C4-2B (cell line): ENCODE data around the gene NDUFAF5.

ENCODE experiments used
- H3K27ac ChIP-seq: fragments of 450-650 bp; 2 replicates; pipeline ENCODE4 v1.5.1; 2017
- ZFX ChIP-seq: fragments of 450-650 bp; IDR thresholded peaks from 2 replicates; pipeline ENCODE4 v1.6.1; 2017
- TF ChIP-seq, protein P1 (sequence below): fragments of 450-650 bp; conservative IDR thresholded peaks from 2 replicates; pipeline ENCODE4 v1.5.1; 2017; ENCODE audit warnings: mild to moderate bottlenecking

The NDUFAF5 gene

DNA sequence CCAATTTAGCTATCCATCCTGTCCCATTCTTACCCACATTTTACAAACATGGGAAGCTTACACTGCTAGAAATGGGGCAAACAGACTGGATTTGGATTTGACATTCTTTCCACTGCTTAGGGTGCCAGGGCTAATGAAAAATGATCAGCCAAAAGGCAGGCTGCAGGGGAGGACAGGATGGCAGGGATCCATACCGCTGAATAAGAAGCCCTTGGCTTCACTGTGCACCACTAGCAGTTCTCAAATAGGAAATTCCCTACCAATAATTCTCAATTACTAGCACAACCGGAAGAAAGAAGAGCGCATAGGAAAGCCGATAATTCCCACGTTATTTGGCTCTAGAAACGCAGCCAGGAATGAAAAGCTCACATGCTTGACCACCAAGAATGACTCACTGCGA lies 73.1 kb downstream of the NDUFAF5 start:
- H3K27ac ChIP-seq: no peak overlapping the region
- TF ChIP-seq, protein P1, sequence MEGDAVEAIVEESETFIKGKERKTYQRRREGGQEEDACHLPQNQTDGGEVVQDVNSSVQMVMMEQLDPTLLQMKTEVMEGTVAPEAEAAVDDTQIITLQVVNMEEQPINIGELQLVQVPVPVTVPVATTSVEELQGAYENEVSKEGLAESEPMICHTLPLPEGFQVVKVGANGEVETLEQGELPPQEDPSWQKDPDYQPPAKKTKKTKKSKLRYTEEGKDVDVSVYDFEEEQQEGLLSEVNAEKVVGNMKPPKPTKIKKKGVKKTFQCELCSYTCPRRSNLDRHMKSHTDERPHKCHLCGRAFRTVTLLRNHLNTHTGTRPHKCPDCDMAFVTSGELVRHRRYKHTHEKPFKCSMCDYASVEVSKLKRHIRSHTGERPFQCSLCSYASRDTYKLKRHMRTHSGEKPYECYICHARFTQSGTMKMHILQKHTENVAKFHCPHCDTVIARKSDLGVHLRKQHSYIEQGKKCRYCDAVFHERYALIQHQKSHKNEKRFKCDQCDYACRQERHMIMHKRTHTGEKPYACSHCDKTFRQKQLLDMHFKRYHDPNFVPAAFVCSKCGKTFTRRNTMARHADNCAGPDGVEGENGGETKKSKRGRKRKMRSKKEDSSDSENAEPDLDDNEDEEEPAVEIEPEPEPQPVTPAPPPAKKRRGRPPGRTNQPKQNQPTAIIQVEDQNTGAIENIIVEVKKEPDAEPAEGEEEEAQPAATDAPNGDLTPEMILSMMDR: no peak
- no peak for TF ChIP-seq ZFX

DNA sequence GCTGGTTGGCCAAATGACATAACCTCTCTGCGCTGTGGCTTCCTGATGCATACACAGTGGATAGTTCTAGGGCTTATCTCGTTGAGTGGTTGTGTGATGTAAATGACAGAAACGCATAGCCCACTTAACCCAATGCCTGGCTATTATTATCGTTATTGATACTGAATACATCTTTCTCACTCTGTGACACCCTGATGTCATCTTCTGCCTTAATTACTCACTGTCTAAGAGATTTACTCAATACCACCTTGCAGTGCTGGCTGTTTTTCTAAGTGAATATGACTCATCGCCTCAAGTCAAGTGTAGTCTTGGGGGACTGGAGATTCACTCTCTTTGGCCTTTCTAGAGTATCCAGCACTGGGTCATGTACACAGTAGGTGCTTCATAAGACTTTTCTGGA lies 73.6 kb downstream of the NDUFAF5 start:
- TF ChIP-seq ZFX: no peak
- TF ChIP-seq, protein P1: no peak
- H3K27ac ChIP-seq: no peak overlapping the region

DNA sequence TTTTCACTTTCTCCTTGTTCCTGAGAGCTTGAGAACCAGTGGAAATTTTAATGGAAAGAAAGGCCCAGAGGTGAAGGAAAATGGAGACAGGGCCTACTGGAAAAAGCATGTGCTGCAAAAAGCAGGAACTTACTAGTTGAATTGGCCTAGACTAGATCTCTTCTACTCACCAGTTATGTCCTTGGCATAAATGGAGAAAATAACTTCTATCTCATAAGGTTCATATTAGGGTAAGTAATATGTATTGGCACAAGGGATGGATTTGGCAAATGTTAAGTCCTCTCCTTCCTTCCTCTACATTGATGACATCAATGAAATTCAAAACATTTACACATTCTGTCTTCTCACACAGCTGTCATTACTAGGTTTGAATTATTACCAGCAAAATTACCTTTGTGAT lies 74.0 kb downstream of the NDUFAF5 start:
- TF ChIP-seq, protein P1: no peak
- TF ChIP-seq ZFX: no peak

DNA sequence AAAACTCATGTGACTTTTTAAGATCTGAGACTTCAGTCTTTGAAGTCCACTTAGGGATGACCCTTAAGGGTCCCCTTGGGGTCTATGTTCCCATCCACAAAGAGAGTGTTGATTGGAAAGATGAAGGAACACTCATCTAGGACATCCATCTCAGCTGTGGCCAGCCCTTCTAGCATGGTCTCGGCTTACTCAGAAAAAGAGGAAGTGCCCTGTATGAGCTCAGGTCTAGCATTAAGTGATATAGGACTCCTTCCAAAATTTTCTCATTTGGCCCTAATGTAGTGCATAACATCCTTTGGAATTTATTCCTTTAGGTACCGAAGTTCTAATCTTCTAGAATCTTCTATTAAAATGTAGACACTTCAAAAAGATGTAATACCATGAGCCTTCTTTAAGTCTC lies 77.4 kb downstream of the NDUFAF5 start:
- no peak for TF ChIP-seq ZFX
- TF ChIP-seq, protein P1: no peak
- H3K27ac ChIP-seq: no peak overlapping the region

More for the DNA sequence above, 74.0 kb downstream of the NDUFAF5 start:
- no peak overlapping the region for H3K27ac ChIP-seq

DNA sequence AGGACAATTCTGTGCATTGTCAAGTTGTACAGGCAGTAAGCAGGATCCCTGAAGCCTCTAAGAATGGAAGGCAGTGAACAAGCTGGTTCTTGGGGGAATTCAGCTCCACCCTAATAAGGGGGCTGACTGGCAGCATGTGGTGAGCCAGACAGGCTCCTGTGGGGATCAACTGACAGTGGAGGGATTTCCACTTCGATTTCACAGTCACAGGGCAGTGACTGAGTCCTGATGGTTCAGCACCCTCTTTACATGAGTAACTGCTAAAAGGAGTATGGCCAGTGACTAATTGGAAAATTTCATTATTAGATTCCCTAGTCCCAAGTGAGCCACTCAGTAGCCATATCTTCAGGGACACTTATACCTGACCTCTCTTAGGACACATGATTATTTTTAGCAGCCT lies 78.4 kb downstream of the NDUFAF5 start:
- TF ChIP-seq ZFX: no peak
- TF ChIP-seq, protein P1: no peak
- H3K27ac ChIP-seq: no peak overlapping the region

DNA sequence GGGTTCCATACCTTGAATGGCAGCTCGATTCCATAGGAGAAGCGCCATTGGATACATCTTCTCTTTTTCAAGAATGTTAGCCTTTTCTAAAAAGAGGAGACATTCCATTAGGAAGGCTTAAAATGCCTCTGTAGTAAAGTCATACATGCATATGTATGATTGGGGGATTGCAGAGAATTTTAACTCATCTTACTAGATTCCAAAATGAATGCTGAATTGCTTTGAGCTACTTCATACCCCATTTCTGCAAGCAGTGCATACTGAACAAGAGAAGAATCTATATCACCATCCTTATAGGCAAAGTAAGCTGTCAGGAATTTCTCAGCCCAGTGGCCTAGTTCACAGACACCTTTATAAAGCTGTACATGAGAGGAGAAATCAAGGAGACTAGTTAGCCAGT lies 80.3 kb downstream of the NDUFAF5 start:
- no peak for TF ChIP-seq ZFX
- TF ChIP-seq, protein P1: no peak
- no peak overlapping the region for H3K27ac ChIP-seq

DNA sequence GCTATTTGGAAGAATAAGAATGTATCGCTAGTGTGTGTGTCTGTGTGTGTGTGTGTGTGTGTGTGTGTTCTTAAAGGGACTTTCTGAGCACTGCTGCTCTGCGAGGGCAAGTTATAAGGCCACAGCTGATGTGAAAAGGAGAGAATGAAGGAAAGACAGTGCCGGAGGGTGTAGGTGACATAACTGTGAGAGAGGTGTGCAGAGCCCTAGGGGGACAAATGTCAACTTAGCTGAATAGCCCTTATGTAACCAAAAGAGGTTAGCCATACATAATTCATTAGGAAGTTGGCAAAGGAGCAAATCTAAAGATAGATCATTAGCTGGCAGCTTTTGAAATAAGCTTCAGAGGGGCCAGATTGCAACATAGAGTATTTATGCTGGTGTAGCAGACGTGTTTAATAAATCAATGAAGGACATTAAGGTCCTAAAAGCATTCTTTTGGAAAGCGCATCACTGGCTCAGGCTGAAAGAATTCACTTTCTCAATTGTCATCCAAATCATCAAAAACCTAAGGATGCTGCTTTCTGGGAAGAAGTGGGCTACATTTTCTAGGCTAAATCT lies 81.0 kb downstream of the NDUFAF5 start:
- TF ChIP-seq, protein P1: no peak
- no peak for TF ChIP-seq ZFX

More for the DNA sequence above, 81.0 kb downstream of the NDUFAF5 start:
- H3K27ac ChIP-seq: no peak overlapping the region
